Measurements from ENCODE around the gene RRP36.
A peak's percentile ranks its signal among the peaks of the same experiment; 100 is the strongest.

The RRP36 gene

GRCh38 chr6:43047998-43048397, 26.6 kb downstream of the RRP36 start:
- Histone ChIP-seq H3K36me3 (ENCODE audit: insufficient read depth, low read length) (peaks cover 46% of the 10 kb centered on the region; the same call in 1 of the 2 replicates), H3K9me3 (ENCODE audit: low read depth, low read length) (no peaks in the 10 kb centered on the region), H3K4me3 (no peak overlapping the region), H3K9ac (ENCODE audit: insufficient read length) (no peak overlapping the region), H3K27ac (no peak overlapping the region)
- no peak for TF ChIP-seq POLR2AphosphoS5 (IDR thresholded peaks at IDR 0.05; ENCODE audit: borderline replicate concordance, low read depth, low read length)
- TF ChIP-seq FOXP2 (optimal IDR thresholded peaks at IDR 0.05; ENCODE audit: control extremely low read depth, extremely low read length, insufficient read depth), result no peak
- no peak for TF ChIP-seq EZH2 (IDR thresholded peaks at IDR 0.05)
- DNase-seq (ENCODE audit: low read depth, low spot score), result no peak

GRCh38 chr6:43050981-43051380, 29.6 kb downstream of the RRP36 start:
- no peak for TF ChIP-seq FOXP2 (optimal IDR thresholded peaks at IDR 0.05; ENCODE audit: control extremely low read depth, extremely low read length, insufficient read depth)
- no peak for TF ChIP-seq EZH2 (IDR thresholded peaks at IDR 0.05)
- TF ChIP-seq POLR2AphosphoS5 (IDR thresholded peaks at IDR 0.05; ENCODE audit: borderline replicate concordance, low read depth, low read length), result no peak
- Histone ChIP-seq H3K36me3 (ENCODE audit: insufficient read depth, low read length) (peaks cover 42% of the 10 kb centered on the region; the same call in 1 of the 2 replicates), H3K9ac (ENCODE audit: insufficient read length) (no peak overlapping the region), H3K4me3 (no peak overlapping the region), H3K9me3 (ENCODE audit: low read depth, low read length) (no peaks in the 10 kb centered on the region), H3K27ac (no peak overlapping the region)
- no peak for DNase-seq (ENCODE audit: low read depth, low spot score)

DNA sequence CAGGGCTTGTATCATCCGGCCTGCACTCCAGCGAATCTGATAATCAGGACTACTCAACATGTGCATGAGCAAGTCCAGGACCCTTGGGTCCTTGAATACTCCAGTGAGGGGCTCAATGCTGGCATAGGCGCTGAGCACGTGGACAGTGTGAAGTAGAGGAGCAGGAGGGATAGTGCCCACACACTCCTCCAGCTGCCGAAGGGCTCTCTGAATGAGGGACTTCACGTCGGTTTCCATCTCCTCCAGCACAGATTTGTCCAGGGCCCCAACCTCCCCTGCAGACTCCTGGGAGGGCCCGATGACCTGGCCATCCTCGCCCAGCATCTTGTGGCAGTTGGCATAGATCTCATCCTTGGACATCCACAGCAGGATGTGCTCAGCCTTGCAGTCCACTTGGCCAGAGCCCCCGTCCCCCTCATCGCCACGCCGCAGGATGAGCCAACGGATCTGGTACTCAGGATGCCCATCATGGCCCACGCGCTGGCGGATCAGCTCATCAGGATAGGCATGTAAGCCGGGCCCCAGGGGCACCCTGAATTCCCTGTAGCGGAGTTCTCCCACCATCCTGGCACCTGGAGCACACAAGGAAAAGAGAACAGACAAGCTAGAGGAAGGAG, 30.9 kb downstream of the RRP36 start:
- TF ChIP-seq EZH2 (IDR thresholded peaks at IDR 0.05), result no peak
- no peak for TF ChIP-seq FOXP2 (optimal IDR thresholded peaks at IDR 0.05; ENCODE audit: control extremely low read depth, extremely low read length, insufficient read depth)
- TF ChIP-seq POLR2AphosphoS5 (IDR thresholded peaks at IDR 0.05; ENCODE audit: borderline replicate concordance, low read depth, low read length), result no peak
- no peaks in the 10 kb centered on the region for H3K9me3 ChIP-seq (ENCODE audit: low read depth, low read length)
- no peak for DNase-seq (ENCODE audit: low read depth, low spot score)
- H3K27ac ChIP-seq, result 0 out of 2 replicates have a peak overlapping the region, but pooled peaks have one; percentile 28
- peak overlapping the region; percentile 86 for H3K4me3 ChIP-seq
- peaks cover 37% of the 10 kb centered on the region; the same call in 1 of the 2 replicates for H3K36me3 ChIP-seq (ENCODE audit: insufficient read depth, low read length)
- H3K9ac ChIP-seq (ENCODE audit: insufficient read length), result peak overlapping the region; percentile 96

- peak overlapping the region; percentile 86 for H3K4me3 ChIP-seq
- peaks cover 43% of the 10 kb centered on the region; the same call in 1 of the 2 replicates for H3K36me3 ChIP-seq (ENCODE audit: insufficient read depth, low read length)
- peak overlapping the region; percentile 90 for H3K27ac ChIP-seq
- no peaks in the 10 kb centered on the region for H3K9me3 ChIP-seq (ENCODE audit: low read depth, low read length)
- DNase-seq (ENCODE audit: low read depth, low spot score), result no peak
- H3K9ac ChIP-seq (ENCODE audit: insufficient read length), result peak overlapping the region; percentile 96
- TF ChIP-seq POLR2AphosphoS5 (IDR thresholded peaks at IDR 0.05; ENCODE audit: borderline replicate concordance, low read depth, low read length) (no peak), EZH2 (IDR thresholded peaks at IDR 0.05) (no peak), FOXP2 (optimal IDR thresholded peaks at IDR 0.05; ENCODE audit: control extremely low read depth, extremely low read length, insufficient read depth) (no peak)
Measured at GRCh38 chr6:43052842-43053544, 31.6 kb downstream of the RRP36 start.

- peak within 1 kb of the TSS; percentile 90 for H3K27ac ChIP-seq
Measured at GRCh38 chr6:43053545-43054205, 32.3 kb downstream of the RRP36 start, which contains the start of gene CUL7. Gene CUL7 (minus strand): TSS chr6:43053851. CDS start chr6:43052788, 1,063 bp downstream.

DNA sequence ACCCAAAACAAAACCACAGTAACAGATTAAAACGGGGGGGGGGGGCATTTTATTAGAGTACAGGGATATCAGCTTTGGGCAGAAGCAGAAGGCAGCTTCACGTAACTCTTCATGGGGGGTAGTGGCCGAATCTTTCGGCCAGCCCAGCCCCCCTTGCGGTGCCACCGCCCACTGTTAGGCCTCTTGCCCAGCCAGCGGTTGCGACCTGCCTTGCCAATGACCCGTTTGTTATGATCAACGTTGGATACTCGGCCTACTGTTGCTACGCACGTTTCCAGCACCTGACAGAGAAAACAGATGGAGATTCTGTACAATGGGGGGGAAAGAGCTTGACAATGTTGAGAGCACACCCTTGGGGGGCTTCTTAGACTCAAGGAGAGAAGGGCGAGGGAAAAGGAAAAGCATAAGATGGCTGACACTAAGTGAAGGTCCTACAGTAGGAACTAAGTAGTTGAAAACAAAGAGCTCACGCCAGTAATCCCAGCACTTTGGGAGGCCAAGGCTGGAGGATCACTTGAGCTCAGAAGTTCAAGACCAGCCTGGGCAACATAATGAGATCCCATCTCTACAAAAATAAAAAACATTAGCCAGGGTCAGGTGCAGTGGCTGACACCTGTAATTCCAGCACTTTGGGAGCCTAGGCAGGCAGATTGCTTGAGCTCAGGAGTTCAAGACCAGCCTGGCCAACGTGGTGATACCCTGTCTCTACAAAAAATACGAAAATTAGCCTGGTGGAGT, 33.0 kb downstream of the RRP36 start:
- Histone ChIP-seq H3K9ac (ENCODE audit: insufficient read length) (peak overlapping the region; percentile 21), H3K9me3 (ENCODE audit: low read depth, low read length) (no peaks in the 10 kb centered on the region), H3K4me3 (peak overlapping the region; percentile 86), H3K36me3 (ENCODE audit: insufficient read depth, low read length) (peaks cover 34% of the 10 kb centered on the region; the same call in 1 of the 2 replicates), H3K27ac (peak overlapping the region; percentile 83)
- no peak for TF ChIP-seq POLR2AphosphoS5 (IDR thresholded peaks at IDR 0.05; ENCODE audit: borderline replicate concordance, low read depth, low read length)
- no peak for TF ChIP-seq FOXP2 (optimal IDR thresholded peaks at IDR 0.05; ENCODE audit: control extremely low read depth, extremely low read length, insufficient read depth)
- TF ChIP-seq EZH2 (IDR thresholded peaks at IDR 0.05), result no peak
- DNase-seq (ENCODE audit: low read depth, low spot score), result no peak

More at GRCh38 chr6:43053545-43054205, 32.3 kb downstream of the RRP36 start, which contains the start of gene CUL7:
- Histone ChIP-seq H3K9me3 (ENCODE audit: low read depth, low read length) (no peaks in the 10 kb centered on the region), H3K9ac (ENCODE audit: insufficient read length) (peak within 1 kb of the TSS; percentile 96), H3K4me3 (peak within 1 kb of the TSS; percentile 86), H3K36me3 (ENCODE audit: insufficient read depth, low read length) (peaks cover 39% of the 10 kb centered on the region; the same call in 1 of the 2 replicates)
- DNase-seq (ENCODE audit: low read depth, low spot score), result peak; percentile 79
- peak; percentile 46 for TF ChIP-seq FOXP2 (optimal IDR thresholded peaks at IDR 0.05; ENCODE audit: control extremely low read depth, extremely low read length, insufficient read depth)
- TF ChIP-seq POLR2AphosphoS5 (IDR thresholded peaks at IDR 0.05; ENCODE audit: borderline replicate concordance, low read depth, low read length), result peak; percentile 97
- TF ChIP-seq EZH2 (IDR thresholded peaks at IDR 0.05), result no peak

DNA sequence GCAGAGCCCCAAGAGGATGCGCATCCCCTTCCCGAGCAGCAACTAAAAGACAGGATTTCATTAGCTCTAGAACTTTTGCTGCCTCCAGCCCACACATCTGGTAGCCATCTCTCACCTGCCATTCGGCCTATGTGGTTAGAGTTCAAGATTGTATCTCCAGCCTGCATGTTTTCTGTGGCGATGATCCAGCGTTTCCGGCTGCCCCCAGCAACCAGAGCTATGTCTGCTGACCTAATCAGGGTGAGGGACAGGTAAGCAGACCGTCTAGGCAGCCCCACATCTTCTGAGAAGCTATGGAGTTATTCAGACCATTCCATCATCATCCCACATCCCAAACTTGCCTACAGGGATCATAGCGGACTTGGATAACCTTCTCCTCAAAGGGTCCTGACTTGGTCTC, 34.5 kb downstream of the RRP36 start:
- TF ChIP-seq POLR2AphosphoS5 (IDR thresholded peaks at IDR 0.05; ENCODE audit: borderline replicate concordance, low read depth, low read length) (no peak), EZH2 (IDR thresholded peaks at IDR 0.05) (no peak), FOXP2 (optimal IDR thresholded peaks at IDR 0.05; ENCODE audit: control extremely low read depth, extremely low read length, insufficient read depth) (no peak)
- H3K36me3 ChIP-seq (ENCODE audit: insufficient read depth, low read length), result peaks cover 21% of the 10 kb centered on the region; the same call in 1 of the 2 replicates
- no peaks in the 10 kb centered on the region for H3K9me3 ChIP-seq (ENCODE audit: low read depth, low read length)
- no peak overlapping the region for H3K27ac ChIP-seq
- no peak overlapping the region for H3K9ac ChIP-seq (ENCODE audit: insufficient read length)
- H3K4me3 ChIP-seq, result no peak overlapping the region
- no peak for DNase-seq (ENCODE audit: low read depth, low spot score)

All from SK-N-MC (cell line).